CD14-positive monocyte (primary cell): ENCODE measurements around the gene TGFBR3. TPM values are rescaled to one million over a fixed set of nuclear protein-coding genes. Genes with fewer than 3 reads are reported as not detected.

Experiments used
- DNase-seq, 3 donors: peaks; one replicate each; pipeline ENCODE4 v3.0.0-alpha.2; 2011 to 2022
- H2AFZ ChIP-seq: 2 replicates; pipeline ENCODE4 v1.6.0; 2012; ENCODE audit warnings: mild to moderate bottlenecking, low read depth, low read length, inconsistent platforms; ENCODE audit not compliant: insufficient read depth, poor library complexity, severe bottlenecking
- H3K27ac ChIP-seq, 2 donors: 1 replicate in 1 of 2; 2 replicates in 1 of 2; pipeline ENCODE4 v1.5.1; 2012 to 2013; ENCODE audit warnings: low read length in 2 of 2, control low read depth in 1 of 2, inconsistent platforms in 1 of 2, low read depth in 1 of 2, mild to moderate bottlenecking in 1 of 2
- H3K27me3 ChIP-seq, 2 donors: one replicate each; pipeline versions ENCODE4 v1.6.0 to v1.6.1; 2011 to 2013; ENCODE audit warnings: low read length in 2 of 2; ENCODE audit not compliant: control insufficient read depth in 2 of 2, insufficient read depth in 2 of 2
- H3K36me3 ChIP-seq, 2 donors: replicated peaks in 1 of 2; 1 replicate in 1 of 2; 2 replicates in 1 of 2; pipeline versions ENCODE4 v1.5.1 to v1.6.1; 2012 to 2013; ENCODE audit warnings: low read length in 2 of 2, control low read depth in 1 of 2, inconsistent platforms in 1 of 2, mild to moderate bottlenecking in 1 of 2; ENCODE audit not compliant: insufficient read depth in 2 of 2, control insufficient read depth in 1 of 2
- H3K4me1 ChIP-seq, 2 donors: 1 replicate in 1 of 2; 2 replicates in 1 of 2; pipeline versions ENCODE4 v1.5.1 to v1.6.1; 2012 to 2013; ENCODE audit warnings: low read length in 2 of 2, control low read depth in 1 of 2, inconsistent platforms in 1 of 2, mild to moderate bottlenecking in 1 of 2, moderate library complexity in 1 of 2; ENCODE audit not compliant: insufficient read depth in 2 of 2, control insufficient read depth in 1 of 2
- H3K4me2 ChIP-seq: replicated peaks from 2 replicates; pipeline ENCODE3; 2012; ENCODE audit warnings: low read length, moderate library complexity, mild to moderate bottlenecking; ENCODE audit not compliant: poor library complexity, severe bottlenecking; ENCODE audit errors: extremely low read depth
- H3K4me3 ChIP-seq, 3 experiments: fragments of 200-600 bp in 1 of 3; sonication (generic) in 1 of 3; replicated peaks in 1 of 3; 1 replicate in 2 of 3; 2 replicates in 1 of 3; pipeline ENCODE4 v1.5.1; 2011 to 2013; ENCODE audit warnings: low read length in 3 of 3, mild to moderate bottlenecking in 3 of 3, control low read depth in 2 of 3, low read depth in 2 of 3, inconsistent platforms in 1 of 3, moderate library complexity in 1 of 3
- H3K79me2 ChIP-seq: 2 replicates; pipeline ENCODE4 v1.6.0; 2012; ENCODE audit warnings: mild to moderate bottlenecking, control low read depth, inconsistent platforms, low read length, moderate library complexity; ENCODE audit not compliant: insufficient read depth
- H3K9ac ChIP-seq: 2 replicates; pipeline ENCODE4 v1.6.0; 2017; ENCODE audit warnings: low read length, mild to moderate bottlenecking; ENCODE audit not compliant: insufficient read depth, poor library complexity, severe bottlenecking
- H3K9me3 ChIP-seq, 2 donors: replicated peaks in 1 of 2; 1 replicate in 1 of 2; 2 replicates in 1 of 2; pipeline versions ENCODE4 v1.5.1 to v1.6.1; 2012 to 2013; ENCODE audit warnings: low read length in 2 of 2, control low read depth in 1 of 2; ENCODE audit not compliant: control insufficient read depth in 1 of 2, insufficient read depth in 1 of 2
- H4K20me1 ChIP-seq: 2 replicates; pipeline ENCODE4 v1.6.0; 2012; ENCODE audit warnings: mild to moderate bottlenecking, low read length, control low read depth, moderate library complexity; ENCODE audit not compliant: insufficient read depth
- H3K27ac Mint-ChIP-seq, 7 donors: one replicate each; pipeline ENCODE4 v1.8.0; 2020; ENCODE audit warnings: mild to moderate bottlenecking in 7 of 7, mixed read lengths in 7 of 7, moderate library complexity in 6 of 7, inconsistent platforms in 2 of 7
- H3K27me3 Mint-ChIP-seq, 3 donors: one replicate each; pipeline ENCODE4 v1.8.0; 2021 to 2022; ENCODE audit warnings: low read depth in 3 of 3, mild to moderate bottlenecking in 3 of 3, mixed read lengths in 3 of 3, moderate library complexity in 3 of 3, inconsistent platforms in 1 of 3
- H3K36me3 Mint-ChIP-seq, 2 donors: one replicate each; pipeline ENCODE4 v1.8.0; 2020; ENCODE audit warnings: mixed read lengths in 2 of 2, inconsistent platforms in 1 of 2, mild to moderate bottlenecking in 1 of 2
- H3K4me1 Mint-ChIP-seq: one replicate; pipeline ENCODE4 v1.8.0; 2020; ENCODE audit warnings: mild to moderate bottlenecking, mixed read lengths
- H3K4me3 Mint-ChIP-seq, 2 donors: one replicate each; pipeline ENCODE4 v1.8.0; 2020; ENCODE audit warnings: mild to moderate bottlenecking in 2 of 2, mixed read lengths in 2 of 2, moderate library complexity in 1 of 2
- H3K9me3 Mint-ChIP-seq, 7 donors: one replicate each; pipeline ENCODE4 v1.8.0; 2020 to 2022; ENCODE audit warnings: mixed read lengths in 7 of 7, mild to moderate bottlenecking in 6 of 7, moderate library complexity in 6 of 7, inconsistent platforms in 2 of 7
- CTCF ChIP-seq: fragments of 200-600 bp; IDR thresholded peaks from one replicate; pipeline ENCODE4 v1.8.0; 2022; ENCODE audit warnings: antibody characterized with exemption, mild to moderate bottlenecking
- WGBS: methylation state at CpG from one replicate; pipeline ENCODE4 v1.1.5; 2013; ENCODE audit warnings: missing lambda C conversion rate; ENCODE audit not compliant: insufficient coverage; 5-methylcytosine and 5-hydroxymethylcytosine counted together
- intact Hi-C, 2 donors: fragments of 100-400 bp; cut with micrococcal nuclease; formaldehyde crosslinking; loops; one replicate each; pipeline versions ENCODE4 v1.15.0 to v1.15.1; 2023
- polyA plus RNA-seq, 3 donors: library from polyadenylated mRNA; depleted of rRNA in 1 of 3; unstranded in 2 of 3; stranded (reverse) in 1 of 3; fragments of 300-500 nt in 2 of 3; fragments of >200 nt in 1 of 3; fragmentation: Illumina TruSeq in 2 of 3; gene quantifications; 1 replicate in 2 of 3; 2 replicates in 1 of 3; pipeline ENCODE4 v1.2.3, GENCODE V29; 2012 to 2021

Gene TGFBR3
- polyA plus RNA-seq, 3 donors, result 0.09 to 0.28 (median 0.20) TPM

- H3K4me1 Mint-ChIP-seq, result no peaks in the 10 kb centered on the region
- Histone ChIP-seq H3K9ac (no peak overlapping the region), H2AFZ (no peak overlapping the region), H3K4me3 (no peak overlapping the region), H3K9me3 (no peaks in the 10 kb centered on the region), H3K36me3 (no peaks in the 10 kb centered on the region), H3K4me1 (no peaks in the 10 kb centered on the region), H3K79me2 (no peaks in the 10 kb centered on the region), H3K4me2 (no peak overlapping the region), H4K20me1 (no peaks in the 10 kb centered on the region), H3K27ac (no peak overlapping the region), H3K27me3 (no peaks in the 10 kb centered on the region)
- H3K27ac Mint-ChIP-seq, result no peak overlapping the region
- TF ChIP-seq CTCF, result no peak
- peaks cover 0 to under 1% (median 0%) of the 10 kb centered on the region in 7 donors for H3K9me3 Mint-ChIP-seq
- intact Hi-C loops, result no loop called here
- peaks cover 0 to 5% (median 5%) of the 10 kb centered on the region in 3 donors for H3K27me3 Mint-ChIP-seq
- WGBS, result no CpG with 5 or more reads among the region's 10 CpGs
- H3K4me3 Mint-ChIP-seq, result no peak overlapping the region
- H3K36me3 Mint-ChIP-seq, result no peaks in the 10 kb centered on the region
- no peak for DNase-seq
These were observed 108.2 kb downstream of the TGFBR3 start for GRCh38 chr1:91777630-91778300.

- H3K4me1 ChIP-seq, result no peaks in the 10 kb centered on the region
- Mint-ChIP-seq H3K27me3 (peaks cover 0 to 5% (median 5%) of the 10 kb centered on the region in 3 donors), H3K4me1 (no peaks in the 10 kb centered on the region), H3K4me3 (no peak overlapping the region), H3K9me3 (no peaks in the 10 kb centered on the region), H3K36me3 (no peaks in the 10 kb centered on the region), H3K27ac (no peak overlapping the region)
- no peak overlapping the region for H3K27ac ChIP-seq
- no peak overlapping the region for H3K4me2 ChIP-seq
- no peaks in the 10 kb centered on the region for H4K20me1 ChIP-seq
- H3K27me3 ChIP-seq, result no peaks in the 10 kb centered on the region
- no peaks in the 10 kb centered on the region for H3K9me3 ChIP-seq
- H3K79me2 ChIP-seq, result no peaks in the 10 kb centered on the region
- no peak overlapping the region for H2AFZ ChIP-seq
- WGBS, result 93% methylated on average over 1 of the region's 1 CpG
- TF ChIP-seq CTCF, result no peak
- no peaks in the 10 kb centered on the region for H3K36me3 ChIP-seq
- DNase-seq, result no peak
- no peak overlapping the region for H3K4me3 ChIP-seq
- H3K9ac ChIP-seq, result no peak overlapping the region
- intact Hi-C loops, result no loop called here
These were observed 108.8 kb downstream of the TGFBR3 start for GRCh38 chr1:91777196-91777595.
